ENCODE data around the gene NDUFC1. TPM values are rescaled to one million over a fixed set of nuclear protein-coding genes. Genes with fewer than 3 reads are reported as not detected.

NDUFC1 gene
- total and polyA plus RNA-seq, 9 of the 15 experiments (the other 6 are each of a cell fraction or from before 2014, with no cell fraction given) = 58.9 to 378 (median 120) TPM

DNA sequence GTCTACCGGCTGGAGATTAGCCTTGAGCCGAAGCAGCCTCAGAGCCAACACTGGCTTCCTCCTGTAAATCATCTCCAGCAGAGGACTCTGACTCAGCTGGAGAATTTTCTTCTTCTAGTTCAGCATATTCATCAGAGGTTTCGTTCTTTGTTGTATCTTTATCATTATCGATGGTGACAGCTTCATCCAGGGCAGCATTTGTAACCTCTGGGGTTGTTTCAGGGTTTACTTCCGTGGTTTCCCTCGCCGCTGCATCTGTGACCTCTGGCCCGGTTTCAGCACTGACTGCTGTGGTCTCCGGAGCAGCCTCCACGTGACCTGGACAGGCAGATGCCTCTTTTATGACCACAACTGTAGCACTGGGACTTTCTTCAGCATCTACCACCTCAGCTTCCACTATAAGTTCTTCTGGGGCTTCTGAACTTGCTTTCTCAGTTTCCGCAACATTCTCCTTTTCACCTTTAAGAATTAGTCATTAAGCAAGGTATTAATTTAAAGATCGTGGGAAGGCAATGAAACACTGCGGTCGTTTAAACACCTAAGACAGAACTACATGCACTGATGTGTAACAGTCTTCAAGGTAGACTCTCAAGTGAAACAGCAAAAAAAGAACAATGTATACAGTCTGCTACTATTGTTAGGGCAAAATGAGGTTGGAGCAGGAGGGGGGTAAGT lies 35.6 kb downstream of the NDUFC1 start (continued):
- TF ChIP-seq, protein P1, sequence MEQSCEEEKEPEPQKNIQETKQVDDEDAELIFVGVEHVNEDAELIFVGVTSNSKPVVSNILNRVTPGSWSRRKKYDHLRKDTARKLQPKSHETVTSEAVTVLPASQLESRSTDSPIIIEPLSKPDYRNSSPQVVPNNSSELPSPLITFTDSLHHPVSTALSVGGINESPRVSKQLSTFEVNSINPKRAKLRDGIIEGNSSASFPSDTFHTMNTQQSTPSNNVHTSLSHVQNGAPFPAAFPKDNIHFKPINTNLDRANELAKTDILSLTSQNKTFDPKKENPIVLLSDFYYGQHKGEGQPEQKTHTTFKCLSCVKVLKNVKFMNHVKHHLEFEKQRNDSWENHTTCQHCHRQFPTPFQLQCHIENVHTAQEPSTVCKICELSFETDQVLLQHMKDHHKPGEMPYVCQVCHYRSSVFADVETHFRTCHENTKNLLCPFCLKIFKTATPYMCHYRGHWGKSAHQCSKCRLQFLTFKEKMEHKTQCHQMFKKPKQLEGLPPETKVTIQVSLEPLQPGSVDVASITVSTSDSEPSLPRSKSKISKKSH (CRISPR knock-in tag; IDR thresholded peaks at IDR 0.05) = no peak
- no peak for TF ChIP-seq PCBP1 (IDR thresholded peaks at IDR 0.05; ENCODE audit: low read depth, low read length, poor library complexity, severe bottlenecking)
- TF ChIP-seq SMARCA5 (IDR thresholded peaks at IDR 0.05) = no peak
- TF ChIP-seq STAT5A (IDR thresholded peaks at IDR 0.05; ENCODE audit: borderline replicate concordance, low read length) = peak; percentile 68; the same call in 1 of the 2 replicates
- TF ChIP-seq RAD21 (CRISPR knock-in tag; conservative IDR thresholded peaks at IDR 0.05 in 1 of 2, IDR thresholded peaks at IDR 0.05 in 1 of 2) = peak in 1 of 2 experiments; percentile 6; a peak in 1 of 4 replicates
- TF ChIP-seq, protein P2, sequence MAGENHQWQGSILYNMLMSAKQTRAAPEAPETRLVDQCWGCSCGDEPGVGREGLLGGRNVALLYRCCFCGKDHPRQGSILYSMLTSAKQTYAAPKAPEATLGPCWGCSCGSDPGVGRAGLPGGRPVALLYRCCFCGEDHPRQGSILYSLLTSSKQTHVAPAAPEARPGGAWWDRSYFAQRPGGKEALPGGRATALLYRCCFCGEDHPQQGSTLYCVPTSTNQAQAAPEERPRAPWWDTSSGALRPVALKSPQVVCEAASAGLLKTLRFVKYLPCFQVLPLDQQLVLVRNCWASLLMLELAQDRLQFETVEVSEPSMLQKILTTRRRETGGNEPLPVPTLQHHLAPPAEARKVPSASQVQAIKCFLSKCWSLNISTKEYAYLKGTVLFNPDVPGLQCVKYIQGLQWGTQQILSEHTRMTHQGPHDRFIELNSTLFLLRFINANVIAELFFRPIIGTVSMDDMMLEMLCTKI (IDR thresholded peaks at IDR 0.05; ENCODE audit: partially characterized antibody) = no peak
- TF ChIP-seq ARHGAP35 (IDR thresholded peaks at IDR 0.05; ENCODE audit: partially characterized antibody) = no peak
- TF ChIP-seq CEBPB (tag; IDR thresholded peaks at IDR 0.05) = peak; percentile 44
- peak; percentile 47; the same call in 1 of the 2 replicates for TF ChIP-seq LCOR (CRISPR knock-in tag; IDR thresholded peaks at IDR 0.05)
- TF ChIP-seq SMARCE1 (IDR thresholded peaks at IDR 0.05) = peak; percentile 86
- TF ChIP-seq ZBED1 (IDR thresholded peaks at IDR 0.05) = 0 out of 2 replicates have a peak, but pooled peaks have one; percentile 33
- TF ChIP-seq, protein P3, sequence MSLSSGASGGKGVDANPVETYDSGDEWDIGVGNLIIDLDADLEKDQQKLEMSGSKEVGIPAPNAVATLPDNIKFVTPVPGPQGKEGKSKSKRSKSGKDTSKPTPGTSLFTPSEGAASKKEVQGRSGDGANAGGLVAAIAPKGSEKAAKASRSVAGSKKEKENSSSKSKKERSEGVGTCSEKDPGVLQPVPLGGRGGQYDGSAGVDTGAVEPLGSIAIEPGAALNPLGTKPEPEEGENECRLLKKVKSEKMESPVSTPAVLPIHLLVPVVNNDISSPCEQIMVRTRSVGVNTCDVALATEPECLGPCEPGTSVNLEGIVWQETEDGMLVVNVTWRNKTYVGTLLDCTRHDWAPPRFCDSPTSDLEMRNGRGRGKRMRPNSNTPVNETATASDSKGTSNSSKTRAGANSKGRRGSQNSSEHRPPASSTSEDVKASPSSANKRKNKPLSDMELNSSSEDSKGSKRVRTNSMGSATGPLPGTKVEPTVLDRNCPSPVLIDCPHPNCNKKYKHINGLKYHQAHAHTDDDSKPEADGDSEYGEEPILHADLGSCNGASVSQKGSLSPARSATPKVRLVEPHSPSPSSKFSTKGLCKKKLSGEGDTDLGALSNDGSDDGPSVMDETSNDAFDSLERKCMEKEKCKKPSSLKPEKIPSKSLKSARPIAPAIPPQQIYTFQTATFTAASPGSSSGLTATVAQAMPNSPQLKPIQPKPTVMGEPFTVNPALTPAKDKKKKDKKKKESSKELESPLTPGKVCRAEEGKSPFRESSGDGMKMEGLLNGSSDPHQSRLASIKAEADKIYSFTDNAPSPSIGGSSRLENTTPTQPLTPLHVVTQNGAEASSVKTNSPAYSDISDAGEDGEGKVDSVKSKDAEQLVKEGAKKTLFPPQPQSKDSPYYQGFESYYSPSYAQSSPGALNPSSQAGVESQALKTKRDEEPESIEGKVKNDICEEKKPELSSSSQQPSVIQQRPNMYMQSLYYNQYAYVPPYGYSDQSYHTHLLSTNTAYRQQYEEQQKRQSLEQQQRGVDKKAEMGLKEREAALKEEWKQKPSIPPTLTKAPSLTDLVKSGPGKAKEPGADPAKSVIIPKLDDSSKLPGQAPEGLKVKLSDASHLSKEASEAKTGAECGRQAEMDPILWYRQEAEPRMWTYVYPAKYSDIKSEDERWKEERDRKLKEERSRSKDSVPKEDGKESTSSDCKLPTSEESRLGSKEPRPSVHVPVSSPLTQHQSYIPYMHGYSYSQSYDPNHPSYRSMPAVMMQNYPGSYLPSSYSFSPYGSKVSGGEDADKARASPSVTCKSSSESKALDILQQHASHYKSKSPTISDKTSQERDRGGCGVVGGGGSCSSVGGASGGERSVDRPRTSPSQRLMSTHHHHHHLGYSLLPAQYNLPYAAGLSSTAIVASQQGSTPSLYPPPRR (CRISPR knock-in tag; IDR thresholded peaks at IDR 0.05; ENCODE audit: borderline replicate concordance) = peak; percentile 91; the same call in 1 of the 2 replicates
- TF ChIP-seq FOSL1 (tag; conservative IDR thresholded peaks at IDR 0.05) = peak; percentile 86
- peak; percentile 49; the same call in 1 of the 2 replicates for TF ChIP-seq EP400 (IDR thresholded peaks at IDR 0.05)
- peak; percentile 51; the same call in 1 of the 2 replicates for TF ChIP-seq SP1 (CRISPR knock-in tag; IDR thresholded peaks at IDR 0.05)
- no peak for TF ChIP-seq SMC3 (conservative IDR thresholded peaks at IDR 0.05; ENCODE audit: insufficient read depth, low read depth, low read length)
- peak; percentile 83 for TF ChIP-seq NCOR1 (IDR thresholded peaks at IDR 0.05)
- no peak for TF ChIP-seq MIER1 (IDR thresholded peaks at IDR 0.05; ENCODE audit: low read depth)
- TF ChIP-seq ZNF76 (CRISPR knock-in tag; IDR thresholded peaks at IDR 0.05; ENCODE audit: borderline replicate concordance) = no peak
- TF ChIP-seq POLR2AphosphoS5 (IDR thresholded peaks at IDR 0.05; ENCODE audit: control insufficient read depth, insufficient read depth, low read depth, low read length) = peak; percentile 70
- TF ChIP-seq NEUROD1 (IDR thresholded peaks at IDR 0.05; ENCODE audit: borderline replicate concordance, low read depth, low read length, partially characterized antibody) = peak; percentile 59

All from K562 (cell line).